ENCODE results near the gene FAM50A. TPM values are rescaled to one million over a fixed set of nuclear protein-coding genes. Genes with fewer than 3 reads are reported as not detected.
A peak's percentile ranks its signal among the peaks of the same experiment; 100 is the strongest.

FAM50A gene
- total RNA-seq, 1 experiment from 2014 or later: 75.9 TPM

DNA sequence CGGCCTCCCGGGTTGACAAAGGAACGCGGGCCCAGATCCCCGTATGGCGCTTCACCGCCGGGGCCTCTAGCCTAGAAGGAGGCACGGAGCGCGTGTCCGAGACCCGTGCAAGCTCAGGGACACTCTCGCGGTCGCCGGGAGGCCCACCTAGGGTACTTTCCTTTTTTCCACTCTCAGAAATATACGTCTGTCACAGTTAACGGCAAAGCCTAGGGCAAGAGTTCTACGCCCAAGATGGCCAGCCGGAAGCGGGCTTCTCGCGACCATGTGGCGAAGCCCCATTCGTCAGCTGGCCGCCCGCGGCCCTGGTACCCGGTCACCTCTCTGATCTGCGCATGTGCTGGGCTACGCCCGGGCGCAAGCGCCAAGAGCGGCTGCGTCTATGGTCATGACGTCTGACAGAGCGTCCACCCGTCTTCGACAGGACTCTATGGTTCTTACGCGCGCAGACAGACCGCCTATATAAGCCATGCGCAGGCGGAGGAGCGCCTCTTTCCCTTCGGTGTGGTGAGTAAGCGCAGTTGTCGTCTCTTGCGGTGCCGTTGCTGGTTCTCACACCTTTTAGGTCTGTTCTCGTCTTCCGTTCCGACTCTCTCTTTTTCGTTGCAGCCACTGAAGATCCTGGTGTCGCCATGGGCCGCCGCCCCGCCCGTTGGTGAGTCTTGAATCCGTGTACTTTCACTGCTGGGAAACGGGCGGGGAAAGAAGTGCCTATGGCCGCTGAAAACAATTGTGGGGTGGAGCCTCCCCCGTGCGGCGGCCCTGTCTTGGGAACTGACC is 45.9 kb upstream of the FAM50A start, which contains the start of gene RPL10:
Gene RPL10, plus strand, starts transcription at position 490 of the 780 bp plus-strand sequence. Its CDS starts 143 bp downstream, at position 633.
- Mint-ChIP-seq H3K27me3 (ENCODE audit: insufficient read depth, unreplicated experiment) (no peaks in the 10 kb centered on the region), H3K4me3 (ENCODE audit: unreplicated experiment) (peak within 1 kb of the TSS; percentile 97), H3K36me3 (ENCODE audit: insufficient read depth, unreplicated experiment) (peaks cover 55% of the 10 kb centered on the region), H3K27ac (ENCODE audit: unreplicated experiment) (peak within 1 kb of the TSS; percentile 100), H3K9me3 (ENCODE audit: unreplicated experiment) (no peaks in the 10 kb centered on the region), H3K4me1 (ENCODE audit: low read depth, unreplicated experiment) (peaks cover 8% of the 10 kb centered on the region)
- DNase-seq: peak; percentile 95 to 96
- Histone ChIP-seq H3K27me3 (replicated peaks; ENCODE audit: control insufficient read depth, insufficient read depth, low read length) (no peaks in the 10 kb centered on the region), H3K36me3 (ENCODE audit: control insufficient read depth, insufficient read depth, low read length) (peaks cover 5% of the 10 kb centered on the region), H3K4me1 (peaks cover 21% of the 10 kb centered on the region), H3K4me3 (ENCODE audit: low read depth, low read length) (peak within 1 kb of the TSS; percentile 76), H3K9me3 (no peaks in the 10 kb centered on the region)
- TF ChIP-seq, protein P1, sequence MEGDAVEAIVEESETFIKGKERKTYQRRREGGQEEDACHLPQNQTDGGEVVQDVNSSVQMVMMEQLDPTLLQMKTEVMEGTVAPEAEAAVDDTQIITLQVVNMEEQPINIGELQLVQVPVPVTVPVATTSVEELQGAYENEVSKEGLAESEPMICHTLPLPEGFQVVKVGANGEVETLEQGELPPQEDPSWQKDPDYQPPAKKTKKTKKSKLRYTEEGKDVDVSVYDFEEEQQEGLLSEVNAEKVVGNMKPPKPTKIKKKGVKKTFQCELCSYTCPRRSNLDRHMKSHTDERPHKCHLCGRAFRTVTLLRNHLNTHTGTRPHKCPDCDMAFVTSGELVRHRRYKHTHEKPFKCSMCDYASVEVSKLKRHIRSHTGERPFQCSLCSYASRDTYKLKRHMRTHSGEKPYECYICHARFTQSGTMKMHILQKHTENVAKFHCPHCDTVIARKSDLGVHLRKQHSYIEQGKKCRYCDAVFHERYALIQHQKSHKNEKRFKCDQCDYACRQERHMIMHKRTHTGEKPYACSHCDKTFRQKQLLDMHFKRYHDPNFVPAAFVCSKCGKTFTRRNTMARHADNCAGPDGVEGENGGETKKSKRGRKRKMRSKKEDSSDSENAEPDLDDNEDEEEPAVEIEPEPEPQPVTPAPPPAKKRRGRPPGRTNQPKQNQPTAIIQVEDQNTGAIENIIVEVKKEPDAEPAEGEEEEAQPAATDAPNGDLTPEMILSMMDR (IDR thresholded peaks at IDR 0.05; ENCODE audit: insufficient read depth in 1 of 2, low read depth in 1 of 2, low read length in 1 of 2, severe bottlenecking in 1 of 2, unreplicated experiment in 1 of 2): no peak
- intact Hi-C loops (cut with micrococcal nuclease; ENCODE audit: unreplicated experiment): no loop called here
- ChIA-PET POLR2A (interaction anchor here (0.6 to 1.5 kb wide), 9 partner anchors 12 to 127 kb away, joined by 3 to 12 read pairs (median 4); partner anchors contain the start of genes EMD, PLXNA3 and SLC10A3), CTCF (interaction anchor here (0.8 to 1.4 kb wide), 2 partner anchors 25 kb away, joined by 3 to 6 read pairs; no protein-coding TSS in a partner anchor)
- BruUV-seq (replicated peaks): no TSS peak

DNA sequence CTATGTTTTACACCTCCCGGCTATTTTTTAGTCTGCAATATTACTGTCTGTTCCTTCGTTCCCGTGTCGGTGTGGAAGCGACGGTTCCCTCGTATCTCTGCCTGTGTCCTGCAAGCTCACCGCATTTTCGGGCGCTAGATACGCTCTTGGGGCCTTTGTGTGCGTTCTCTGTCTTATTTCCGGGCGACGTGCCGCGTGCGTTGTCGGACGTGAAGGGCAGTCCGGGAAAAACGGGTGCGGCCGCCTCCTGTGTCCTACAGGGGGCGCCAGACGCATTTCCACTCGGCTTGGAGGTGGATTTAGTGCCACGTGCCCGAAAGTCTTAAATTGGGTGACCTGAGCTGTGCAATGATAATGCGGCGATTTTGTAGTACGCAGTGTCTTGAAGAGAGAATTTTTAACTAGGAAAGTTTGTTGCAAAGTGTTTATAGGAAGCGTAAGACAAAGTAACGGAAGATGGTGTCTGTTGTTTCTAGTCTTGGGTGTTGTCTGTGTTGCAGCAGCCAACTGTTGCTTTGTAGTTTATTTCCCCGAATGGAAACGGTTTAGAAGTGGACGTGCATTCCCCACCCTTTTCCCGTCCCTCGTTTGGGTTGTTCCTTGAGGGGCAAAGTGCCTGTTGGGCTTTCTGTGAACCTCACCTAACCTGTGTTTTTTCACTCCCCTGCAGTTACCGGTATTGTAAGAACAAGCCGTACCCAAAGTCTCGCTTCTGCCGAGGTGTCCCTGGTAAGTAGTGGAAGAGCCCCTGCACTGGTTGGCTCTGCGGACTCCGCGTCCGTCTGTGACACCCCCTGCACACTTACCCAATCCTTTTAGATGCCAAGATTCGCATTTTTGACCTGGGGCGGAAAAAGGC is 45.0 kb upstream of the FAM50A start:
- BruUV-seq (replicated peaks): TSS peak; percentile 80
- Mint-ChIP-seq H3K27ac (ENCODE audit: unreplicated experiment) (peak overlapping the region; percentile 100), H3K27me3 (ENCODE audit: insufficient read depth, unreplicated experiment) (no peaks in the 10 kb centered on the region), H3K4me3 (ENCODE audit: unreplicated experiment) (peak overlapping the region; percentile 97), H3K4me1 (ENCODE audit: low read depth, unreplicated experiment) (peaks cover 8% of the 10 kb centered on the region), H3K36me3 (ENCODE audit: insufficient read depth, unreplicated experiment) (peaks cover 63% of the 10 kb centered on the region), H3K9me3 (ENCODE audit: unreplicated experiment) (no peaks in the 10 kb centered on the region)
- Histone ChIP-seq H3K36me3 (ENCODE audit: control insufficient read depth, insufficient read depth, low read length) (peaks cover 5% of the 10 kb centered on the region), H3K27me3 (replicated peaks; ENCODE audit: control insufficient read depth, insufficient read depth, low read length) (no peaks in the 10 kb centered on the region), H3K4me1 (peaks cover 21% of the 10 kb centered on the region), H3K9me3 (no peaks in the 10 kb centered on the region), H3K4me3 (ENCODE audit: low read depth, low read length) (peak overlapping the region; percentile 76)
- DNase-seq: peak; percentile 80 to 82
- ChIA-PET CTCF (interaction anchor here (0.8 kb wide), 2 partner anchors 13 to 26 kb away, joined by 3 read pairs; no protein-coding TSS in a partner anchor), POLR2A (interaction anchor here (1.1 to 1.3 kb wide), 4 partner anchors 20 to 91 kb away, joined by 4 to 8 read pairs (median 6); partner anchors contain the start of genes EMD and SLC10A3)
- TF ChIP-seq, protein P1 (IDR thresholded peaks at IDR 0.05; ENCODE audit: insufficient read depth in 1 of 2, low read depth in 1 of 2, low read length in 1 of 2, severe bottlenecking in 1 of 2, unreplicated experiment in 1 of 2): peak; percentile 61 to 69
- intact Hi-C loops (cut with micrococcal nuclease; ENCODE audit: unreplicated experiment): no loop called here

All from Caco-2 (cell line).